HCT116 (cell line): ENCODE measurements around the gene CC2D1B. TPM values are rescaled to one million over a fixed set of nuclear protein-coding genes. Genes with fewer than 3 reads are reported as not detected.

Experiments
- ATAC-seq: fragments of 200-7000 bp; cut with Tn5 transposase; 2 replicates; pipeline ENCODE4 v1.9.1; 2020; ENCODE audit warnings: mild to moderate bottlenecking, moderate library complexity
- BruUV-seq: library from RNA; stranded (reverse); fragments of 400-500 nt; replicated peaks from 2 replicates; lab custom pipeline; 2021; lab: Mats Ljungman, UMichigan
- CTCF ChIA-PET: fragments of 300-600 bp; sonication (Branson Sonifier 250); formaldehyde crosslinking; loops from one replicate; lab custom pipeline; 2021; ENCODE audit warnings: antibody characterized with exemption; lab: Charles Lee
- POLR2A ChIA-PET: fragments of 300-600, 350-600 bp; sonication (Branson Sonifier 250); formaldehyde crosslinking; loops from one replicate; lab custom pipeline; 2021; ENCODE audit warnings: antibody characterized with exemption; lab: Charles Lee
- RAD21 ChIA-PET, 2 experiments: fragments of 300-600 bp; sonication (Branson Sonifier 250); formaldehyde crosslinking; loops; one replicate each; lab custom pipeline; 2023; ENCODE audit warnings: low total read pairs in 2 of 2; ENCODE audit not compliant: uncharacterized antibody in 2 of 2, unreplicated experiment in 2 of 2, low non-redundant PET in 1 of 2; lab: Charles Lee
- DNase-seq: peaks from one replicate; pipeline ENCODE4 v3.0.0-alpha.2; 2010; ENCODE audit warnings: low read depth, low spot score
- H2AFZ ChIP-seq: fragments of 200-600 bp; shearing (Covaris generic), sonication (generic); 2 replicates; pipeline ENCODE4 v1.6.1; 2017; ENCODE audit warnings: low read depth, mixed run types, mixed read lengths, antibody characterized with exemption, low read length; ENCODE audit not compliant: poor library complexity, severe bottlenecking
- H3K27ac ChIP-seq: 2 replicates; pipeline ENCODE4 v1.5.1; 2012; ENCODE audit warnings: low read depth, low read length
- H3K27me3 ChIP-seq: fragments of 200-600 bp; sonication (generic); 2 replicates; pipeline ENCODE4 v1.6.1; 2016; ENCODE audit warnings: mixed run types, low read length, mixed read lengths; ENCODE audit not compliant: insufficient read depth
- H3K36me3 ChIP-seq, 2 experiments: fragments of 200-500 bp in 1 of 2; fragments of 200-600 bp in 1 of 2; sonication (Bioruptor generic) in 1 of 2; sonication (generic) in 1 of 2; 2 replicates each; pipeline versions ENCODE4 v1.5.1 to v1.6.1; 2014 to 2016; ENCODE audit warnings: low read length in 2 of 2, inconsistent platforms in 1 of 2, mixed read lengths in 1 of 2, mixed run types in 1 of 2; ENCODE audit not compliant: insufficient read depth in 2 of 2, control insufficient read depth in 1 of 2
- H3K4me1 ChIP-seq, 2 experiments: fragments of 200-600 bp in 1 of 2; sonication (generic) in 1 of 2; 2 replicates each; pipeline versions ENCODE4 v1.5.1 to v1.6.1; 2012 to 2017; ENCODE audit warnings: low read length in 2 of 2, inconsistent platforms in 1 of 2, mild to moderate bottlenecking in 1 of 2, mixed read lengths in 1 of 2, mixed run types in 1 of 2, moderate library complexity in 1 of 2; ENCODE audit not compliant: insufficient read depth in 2 of 2, control insufficient read depth in 1 of 2
- H3K4me2 ChIP-seq: fragments of 200-600 bp; sonication (generic); 2 replicates; pipeline ENCODE4 v1.6.1; 2017; ENCODE audit warnings: mixed run types, low read length, mixed read lengths
- H3K4me3 ChIP-seq, 2 experiments: fragments of 200-600 bp in 1 of 2; sonication (generic) in 1 of 2; replicated peaks in 1 of 2; 2 replicates each; pipeline ENCODE4 v1.5.1; 2011 to 2016; ENCODE audit warnings: low read length in 2 of 2, control low read depth in 1 of 2, low read depth in 1 of 2, mild to moderate bottlenecking in 1 of 2, mixed read lengths in 1 of 2, mixed run types in 1 of 2
- H3K79me2 ChIP-seq: fragments of 200-600 bp; sonication (generic); 2 replicates; pipeline ENCODE4 v1.6.1; 2017; ENCODE audit warnings: mild to moderate bottlenecking, mixed run types, low read length, moderate library complexity, mixed read lengths; ENCODE audit not compliant: insufficient read depth
- H3K9ac ChIP-seq: fragments of 200-600 bp; sonication (generic); 2 replicates; pipeline ENCODE4 v1.6.1; 2016; ENCODE audit warnings: low read length, mixed read lengths
- H3K9me2 ChIP-seq: fragments of 200-600 bp; sonication (generic), shearing (Covaris generic); 2 replicates; pipeline ENCODE4 v1.6.1; 2017; ENCODE audit warnings: mixed run types, mild to moderate bottlenecking, moderate library complexity; ENCODE audit not compliant: insufficient read depth
- H3K9me3 ChIP-seq, 2 experiments: fragments of 200-500 bp in 1 of 2; fragments of 200-600 bp in 1 of 2; sonication (Bioruptor generic) in 1 of 2; sonication (generic) in 1 of 2; 2 replicates each; pipeline ENCODE4 v1.6.1; 2014 to 2017; ENCODE audit warnings: low read length in 2 of 2, mixed read lengths in 2 of 2, inconsistent platforms in 1 of 2, low read depth in 1 of 2, mild to moderate bottlenecking in 1 of 2, mixed run types in 1 of 2, moderate library complexity in 1 of 2; ENCODE audit not compliant: control insufficient read depth in 1 of 2, insufficient read depth in 1 of 2
- H4K20me1 ChIP-seq: fragments of 200-600 bp; sonication (generic), shearing (Covaris generic); 2 replicates; pipeline ENCODE4 v1.6.1; 2017; ENCODE audit warnings: mixed run types, mild to moderate bottlenecking, moderate library complexity; ENCODE audit not compliant: insufficient read depth
- ATF3 ChIP-seq: IDR thresholded peaks from 2 replicates; pipeline ENCODE4 v1.6.1; 2012
- CBX3 ChIP-seq: IDR thresholded peaks from 2 replicates; pipeline ENCODE4 v1.6.1; 2012; ENCODE audit warnings: low read depth
- CEBPB ChIP-seq: IDR thresholded peaks from 2 replicates; pipeline ENCODE4 v1.6.1; 2012; ENCODE audit warnings: low read depth
- EZH2 ChIP-seq: fragments of 200-600 bp; sonication (generic); IDR thresholded peaks from 2 replicates; pipeline ENCODE4 v1.6.1; 2017; ENCODE audit warnings: antibody characterized with exemption, mixed run types
- EZH2phosphoT487 ChIP-seq: fragments of 200-600 bp; IDR thresholded peaks from 2 replicates; pipeline ENCODE4 v1.6.1; 2018; ENCODE audit warnings: antibody characterized with exemption, borderline replicate concordance
- FOSL1 ChIP-seq: IDR thresholded peaks from 2 replicates; pipeline ENCODE4 v1.6.1; 2012; ENCODE audit warnings: low read depth
- JUND ChIP-seq: IDR thresholded peaks from 2 replicates; pipeline ENCODE4 v1.6.1; 2012
- MAX ChIP-seq: IDR thresholded peaks from 2 replicates; pipeline ENCODE4 v1.6.1; 2012
- POLR2AphosphoS5 ChIP-seq: IDR thresholded peaks from 2 replicates; pipeline ENCODE4 v1.6.1; 2011; ENCODE audit warnings: mild to moderate bottlenecking, low read depth, low read length, moderate library complexity
- REST ChIP-seq: IDR thresholded peaks from 2 replicates; pipeline ENCODE4 v1.6.1; 2012; ENCODE audit warnings: low read depth
- SIN3A ChIP-seq: IDR thresholded peaks from 2 replicates; pipeline ENCODE4 v1.6.1; 2012; ENCODE audit warnings: low read depth
- SP1 ChIP-seq: IDR thresholded peaks from 2 replicates; pipeline ENCODE4 v1.6.1; 2012; ENCODE audit warnings: low read depth
- TCF7L2 ChIP-seq: IDR thresholded peaks from 2 replicates; pipeline ENCODE4 v1.7.0; 2011; ENCODE audit warnings: borderline replicate concordance, inconsistent platforms; ENCODE audit not compliant: insufficient read depth, insufficient read length; ENCODE audit errors: extremely low read depth
- YY1 ChIP-seq: IDR thresholded peaks from 2 replicates; pipeline ENCODE4 v1.6.1; 2011; ENCODE audit warnings: low read length, low read depth, moderate library complexity, mild to moderate bottlenecking; ENCODE audit not compliant: insufficient replicate concordance; ENCODE audit errors: extremely low read depth
- ZBTB33 ChIP-seq: IDR thresholded peaks from 2 replicates; pipeline ENCODE4 v1.6.1; 2011; ENCODE audit warnings: mild to moderate bottlenecking, low read length, moderate library complexity; ENCODE audit not compliant: insufficient replicate concordance; ENCODE audit errors: extremely low read depth
- ZFX ChIP-seq: fragments of 450-650 bp; IDR thresholded peaks from 2 replicates; pipeline ENCODE4 v1.6.1; 2017
- ZNF274 ChIP-seq: fragments of 200-500 bp; sonication (Bioruptor generic); IDR thresholded peaks from 2 replicates; pipeline ENCODE4 v1.6.1; 2014; ENCODE audit warnings: mild to moderate bottlenecking, low read depth, low read length, inconsistent platforms
- intact Hi-C: fragments of 100-400 bp; cut with micrococcal nuclease; formaldehyde crosslinking; loops from 2 replicates; pipeline ENCODE4 v1.10.0; 2022
- total RNA-seq: library from RNA; stranded (reverse); gene quantifications from one replicate; pipeline ENCODE4 v1.2.1, GENCODE V29; 2021; ENCODE audit not compliant: unreplicated experiment

CC2D1B gene
- total RNA-seq, 1 experiment from 2014 or later, result 20.4 TPM

DNA sequence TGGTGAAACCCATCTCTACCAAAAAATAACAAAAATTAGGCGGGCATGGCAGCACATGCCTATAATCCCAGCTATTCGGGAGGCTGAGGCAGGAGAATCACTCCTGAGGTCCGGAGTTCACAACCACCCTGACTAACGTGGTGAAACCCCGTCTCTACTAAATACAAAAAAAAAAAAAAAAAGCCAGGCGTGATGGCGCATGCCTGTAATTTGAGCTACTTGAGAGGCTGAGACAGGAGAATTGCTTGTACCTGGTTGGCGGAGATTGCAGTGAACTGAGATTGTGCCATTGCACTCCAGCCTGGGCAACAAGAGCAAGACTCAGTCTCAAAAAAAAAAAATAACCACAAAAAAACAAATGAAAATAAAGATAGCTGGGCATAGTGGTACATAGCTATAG lies 42.3 kb downstream of the CC2D1B start:
- Histone ChIP-seq H3K79me2 (no peaks in the 10 kb centered on the region), H3K4me2 (no peak overlapping the region)
- intact Hi-C loops, result no loop called here
- no peak for TF ChIP-seq JUND
- no peak for TF ChIP-seq ZNF274
- TF ChIP-seq YY1, result no peak
- TF ChIP-seq ATF3, result no peak
- no peak for TF ChIP-seq CBX3
- no peak for TF ChIP-seq MAX
- TF ChIP-seq ZBTB33, result no peak
- no peak for TF ChIP-seq EZH2phosphoT487
- TF ChIP-seq, all 23 proteins: peak for 0
- Histone ChIP-seq H3K9ac (no peak overlapping the region), H3K4me1 (no peaks in the 10 kb centered on the region), H3K27me3 (no peaks in the 10 kb centered on the region), H3K27ac (no peak overlapping the region), H3K9me3 (no peaks in the 10 kb centered on the region), H3K9me2 (no peaks in the 10 kb centered on the region), H2AFZ (no peak overlapping the region), H4K20me1 (no peaks in the 10 kb centered on the region), H3K4me3 (no peak overlapping the region), H3K36me3 (no peaks in the 10 kb centered on the region)
- CTCF ChIA-PET, result no interaction called here
- POLR2A ChIA-PET, result no interaction called here
- DNase-seq (no peak), ATAC-seq (no peak)
- BruUV-seq, result no TSS peak
- RAD21 ChIA-PET, result no interaction called here

DNA sequence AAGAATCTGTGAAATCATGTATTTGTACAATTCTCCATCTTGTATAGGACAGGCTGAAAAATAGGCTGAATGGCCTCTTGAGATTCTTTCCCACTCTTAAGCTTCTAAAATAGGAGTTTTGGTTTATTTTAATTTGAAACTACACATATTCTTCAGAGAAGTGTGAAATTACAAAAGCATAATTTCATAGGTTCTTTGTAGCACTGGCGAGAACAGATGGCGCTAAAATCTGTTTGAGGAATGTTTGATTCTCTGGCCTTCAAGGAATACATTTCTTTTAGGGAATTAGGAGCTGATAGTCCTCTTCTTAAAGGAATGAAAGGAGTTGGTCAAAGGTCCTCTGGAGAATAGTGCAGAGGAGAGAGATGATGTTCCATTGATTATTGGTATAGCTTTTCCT lies 44.9 kb downstream of the CC2D1B start:
- Histone ChIP-seq H3K4me2 (no peak overlapping the region), H4K20me1 (no peaks in the 10 kb centered on the region), H3K27ac (no peak overlapping the region), H3K4me3 (no peak overlapping the region), H3K9ac (no peak overlapping the region), H3K9me3 (no peaks in the 10 kb centered on the region), H3K27me3 (no peaks in the 10 kb centered on the region), H3K36me3 (no peaks in the 10 kb centered on the region), H2AFZ (no peak overlapping the region), H3K9me2 (no peaks in the 10 kb centered on the region), H3K4me1 (no peaks in the 10 kb centered on the region), H3K79me2 (no peaks in the 10 kb centered on the region)
- BruUV-seq, result no TSS peak
- intact Hi-C loops, result no loop called here
- ChIA-PET POLR2A (no interaction called here), CTCF (no interaction called here), RAD21 (no interaction called here)
- DNase-seq, result no peak
- ATAC-seq, result no peak
- no peak for TF ChIP-seq EZH2
- no peak for TF ChIP-seq CBX3
- TF ChIP-seq SP1, result no peak
- TF ChIP-seq POLR2AphosphoS5, result no peak
- TF ChIP-seq REST, result no peak
- no peak for TF ChIP-seq CEBPB
- no peak for TF ChIP-seq FOSL1
- TF ChIP-seq ZNF274, result no peak
- no peak for TF ChIP-seq YY1
- no peak for TF ChIP-seq TCF7L2
- no peak for TF ChIP-seq ZFX
- no peak for TF ChIP-seq SIN3A
